Muscle layer of colon (tissue), 2 donors: ENCODE data around the gene SPDYE6.
"Not testable (repeated sequence)": the region's sequence is repeated elsewhere in the genome, so short reads cannot be mapped to it uniquely, and the experiment has no call there.

Experiments used
- H3K27ac ChIP-seq: one replicate; pipeline ENCODE4 v1.7.0; 2013; ENCODE audit warnings: low read depth, mild to moderate bottlenecking, low read length, moderate library complexity
- H3K27me3 ChIP-seq, 2 donors: one replicate each; pipeline ENCODE4 v1.7.0; 2013; ENCODE audit warnings: low read length in 2 of 2, mild to moderate bottlenecking in 2 of 2; ENCODE audit not compliant: insufficient read depth in 2 of 2, control insufficient read depth in 1 of 2
- H3K36me3 ChIP-seq: one replicate; pipeline ENCODE4 v1.7.0; 2013; ENCODE audit warnings: mild to moderate bottlenecking, low read length; ENCODE audit not compliant: insufficient read depth
- H3K4me1 ChIP-seq: one replicate; pipeline ENCODE4 v1.7.0; 2013; ENCODE audit warnings: mild to moderate bottlenecking, low read length; ENCODE audit not compliant: insufficient read depth
- H3K4me3 ChIP-seq, 2 donors: one replicate each; pipeline ENCODE4 v1.7.0; 2013; ENCODE audit warnings: low read length in 2 of 2, low read depth in 1 of 2, mild to moderate bottlenecking in 1 of 2, moderate library complexity in 1 of 2
- H3K9ac ChIP-seq: one replicate; pipeline ENCODE4 v1.7.0; 2013; ENCODE audit warnings: low read length
- H3K9me3 ChIP-seq: one replicate; pipeline ENCODE4 v1.7.0; 2013; ENCODE audit warnings: mild to moderate bottlenecking, low read length
- donor health status: abdominal sarcoma.
- donor health status: Adenocarcinoma of cecum.

The SPDYE6 gene

GRCh38 chr7:102306916-102307677, 49.1 kb downstream of the SPDYE6 start:
- H3K9ac ChIP-seq: no peak overlapping the region
- no peaks in the 10 kb centered on the region for H3K4me1 ChIP-seq
- no peaks in the 10 kb centered on the region for H3K9me3 ChIP-seq
- H3K36me3 ChIP-seq: no peaks in the 10 kb centered on the region
- no peaks in the 10 kb centered on the region for H3K27me3 ChIP-seq
- no peak overlapping the region for H3K27ac ChIP-seq
- H3K4me3 ChIP-seq: no peak overlapping the region

- H3K36me3 ChIP-seq: no peaks in the 10 kb centered on the region
- no peaks in the 10 kb centered on the region for H3K4me1 ChIP-seq
- no peak overlapping the region for H3K27ac ChIP-seq
- H3K9ac ChIP-seq: no peak overlapping the region
- H3K9me3 ChIP-seq: no peaks in the 10 kb centered on the region
- no peaks in the 10 kb centered on the region for H3K27me3 ChIP-seq
- no peak overlapping the region for H3K4me3 ChIP-seq
These were observed 50.6 kb downstream of the SPDYE6 start for GRCh38 chr7:102305414-102306268.

GRCh38 chr7:102304668-102305067, 51.6 kb downstream of the SPDYE6 start:
- H3K27me3 ChIP-seq: no peaks in the 10 kb centered on the region
- no peak overlapping the region for H3K27ac ChIP-seq
- no peaks in the 10 kb centered on the region for H3K9me3 ChIP-seq
- H3K4me3 ChIP-seq: no peak overlapping the region
- H3K4me1 ChIP-seq: no peaks in the 10 kb centered on the region
- H3K9ac ChIP-seq: no peak overlapping the region
- H3K36me3 ChIP-seq: no peaks in the 10 kb centered on the region

GRCh38 chr7:102303669-102304422, 52.4 kb downstream of the SPDYE6 start:
- H3K27me3 ChIP-seq: no peaks in the 10 kb centered on the region
- H3K27ac ChIP-seq: no peak overlapping the region
- H3K9ac ChIP-seq: no peak overlapping the region
- H3K4me3 ChIP-seq: no peak overlapping the region
- H3K36me3 ChIP-seq: no peaks in the 10 kb centered on the region
- no peaks in the 10 kb centered on the region for H3K9me3 ChIP-seq
- no peaks in the 10 kb centered on the region for H3K4me1 ChIP-seq

GRCh38 chr7:102302025-102302424, 54.2 kb downstream of the SPDYE6 start:
- H3K27me3 ChIP-seq: no peaks in the 10 kb centered on the region
- no peak overlapping the region for H3K27ac ChIP-seq
- H3K4me3 ChIP-seq: no peak overlapping the region
- no peaks in the 10 kb centered on the region for H3K4me1 ChIP-seq
- no peaks in the 10 kb centered on the region for H3K9me3 ChIP-seq
- H3K9ac ChIP-seq: no peak overlapping the region
- H3K36me3 ChIP-seq: no peaks in the 10 kb centered on the region

- not testable (repeated sequence) for H3K9me3 ChIP-seq, H3K27ac ChIP-seq, H3K4me1 ChIP-seq, H3K27me3 ChIP-seq, H3K9ac ChIP-seq, H3K36me3 ChIP-seq, H3K4me3 ChIP-seq
These were observed 54.9 kb downstream of the SPDYE6 start for GRCh38 chr7:102301367-102301766.

GRCh38 chr7:102300643-102301221, 55.5 kb downstream of the SPDYE6 start:
- no peak overlapping the region for H3K9ac ChIP-seq
- no peak overlapping the region for H3K4me3 ChIP-seq

GRCh38 chr7:102297487-102298218, 58.6 kb downstream of the SPDYE6 start:
- Histone ChIP-seq H3K27ac (no peak overlapping the region), H3K4me1 (no peaks in the 10 kb centered on the region), H3K36me3 (no peaks in the 10 kb centered on the region), H3K4me3 (no peak overlapping the region), H3K9me3 (no peaks in the 10 kb centered on the region), H3K27me3 (peaks cover 0 to 4% of the 10 kb centered on the region in 2 donors), H3K9ac (no peak overlapping the region)

More at GRCh38 chr7:102300643-102301221, 55.5 kb downstream of the SPDYE6 start:
- Histone ChIP-seq H3K9me3 (no peaks in the 10 kb centered on the region), H3K27me3 (no peaks in the 10 kb centered on the region), H3K27ac (no peak overlapping the region), H3K4me1 (no peaks in the 10 kb centered on the region), H3K36me3 (no peaks in the 10 kb centered on the region)

GRCh38 chr7:102296514-102296913, 59.7 kb downstream of the SPDYE6 start:
- Histone ChIP-seq H3K27ac (no peak overlapping the region), H3K4me1 (no peaks in the 10 kb centered on the region), H3K27me3 (peaks cover 0 to 10% of the 10 kb centered on the region in 2 donors), H3K9ac (no peak overlapping the region), H3K36me3 (no peaks in the 10 kb centered on the region), H3K4me3 (no peak overlapping the region), H3K9me3 (no peaks in the 10 kb centered on the region)

GRCh38 chr7:102296179-102296438, 60.1 kb downstream of the SPDYE6 start:
- H3K27ac ChIP-seq: no peak overlapping the region
- no peak overlapping the region for H3K4me3 ChIP-seq
- no peaks in the 10 kb centered on the region for H3K9me3 ChIP-seq
- H3K36me3 ChIP-seq: no peaks in the 10 kb centered on the region
- H3K27me3 ChIP-seq: peaks cover 0 to 11% of the 10 kb centered on the region in 2 donors
- H3K9ac ChIP-seq: no peak overlapping the region
- no peaks in the 10 kb centered on the region for H3K4me1 ChIP-seq
